Limb (tissue), 2 donors: ENCODE measurements around the gene RASA4.
"Not testable (repeated sequence)": the region's sequence is repeated elsewhere in the genome, so short reads cannot be mapped to it uniquely, and the experiment has no call there.

Experiments used
- DNase-seq, 2 donors: peaks; one replicate each; pipeline ENCODE4 v3.0.0-alpha.2; 2016; ENCODE audit errors: extremely low spot score in 2 of 2

RASA4 gene

GRCh38 chr7:102616507-102617125 lies at the start of gene RASA4:
Gene RASA4 (minus strand): TSS chr7:102616756. CDS start chr7:102616689, 67 bp downstream.
- peak in 1 of 2 donors; percentile 80 for DNase-seq

GRCh38 chr7:102664765-102665164 lies 48.2 kb upstream of the RASA4 start:
- not testable (repeated sequence) for DNase-seq

GRCh38 chr7:102649924-102650323 lies 33.4 kb upstream of the RASA4 start, which contains the start of gene SPDYE2B:
Gene SPDYE2B (plus strand): TSS chr7:102650319. CDS start chr7:102652349, 2,030 bp downstream.
- DNase-seq = not testable (repeated sequence)

- not testable (repeated sequence) for DNase-seq
These were observed 31.3 kb upstream of the RASA4 start for GRCh38 chr7:102647813-102648212.

- not testable (repeated sequence) for DNase-seq
These were observed 26.8 kb upstream of the RASA4 start for GRCh38 chr7:102643404-102643803.

- DNase-seq = not testable (repeated sequence)
These were observed 26.1 kb upstream of the RASA4 start, which contains the start of gene UPK3BL1 for GRCh38 chr7:102642691-102643090. Gene UPK3BL1 (minus strand): TSS chr7:102642791. CDS start chr7:102642741, 50 bp downstream.

GRCh38 chr7:102638848-102639247 lies 22.3 kb upstream of the RASA4 start:
- DNase-seq = peak in 1 of 2 donors; percentile 19

- not testable (repeated sequence) for DNase-seq
These were observed 20.4 kb upstream of the RASA4 start for GRCh38 chr7:102636956-102637355.

GRCh38 chr7:102635354-102635753 lies 18.8 kb upstream of the RASA4 start:
- DNase-seq = not testable (repeated sequence)

GRCh38 chr7:102634299-102634698 lies 17.7 kb upstream of the RASA4 start:
- DNase-seq = not testable (repeated sequence)

GRCh38 chr7:102630622-102631021 lies 14.1 kb upstream of the RASA4 start:
- not testable (repeated sequence) for DNase-seq

GRCh38 chr7:102627271-102627904 lies 10.8 kb upstream of the RASA4 start:
- not testable (repeated sequence) for DNase-seq

- peak in 1 of 2 donors; percentile 20 for DNase-seq
These were observed 1.6 kb upstream of the RASA4 start for GRCh38 chr7:102618122-102618521.

GRCh38 chr7:102615930-102616329 lies 626 bp downstream of the RASA4 start:
- DNase-seq = not testable (repeated sequence)

- not testable (repeated sequence) for DNase-seq
These were observed 1.7 kb downstream of the RASA4 start for GRCh38 chr7:102614873-102615272.

GRCh38 chr7:102614346-102614697 lies 2.2 kb downstream of the RASA4 start:
- not testable (repeated sequence) for DNase-seq

- not testable (repeated sequence) for DNase-seq
These were observed 2.8 kb downstream of the RASA4 start for GRCh38 chr7:102613575-102614345.

GRCh38 chr7:102611675-102612325 lies 4.8 kb downstream of the RASA4 start:
- DNase-seq = peak in 1 of 2 donors; percentile 70

GRCh38 chr7:102611013-102611674 lies 5.4 kb downstream of the RASA4 start:
- not testable (repeated sequence) for DNase-seq

- not testable (repeated sequence) for DNase-seq
These were observed 6.1 kb downstream of the RASA4 start for GRCh38 chr7:102610441-102610840.

GRCh38 chr7:102609734-102610133 lies 6.8 kb downstream of the RASA4 start:
- DNase-seq = not testable (repeated sequence)
